Skeletal muscle satellite cell (primary cell): ENCODE data around the gene TMUB1.

Experiments
- H3K27me3 ChIP-seq: 2 replicates; pipeline ENCODE4 v1.7.0; 2013; ENCODE audit warnings: low read length; ENCODE audit not compliant: control insufficient read depth, insufficient read depth
- H3K36me3 ChIP-seq: 2 replicates; pipeline ENCODE4 v1.7.0; 2013; ENCODE audit warnings: mild to moderate bottlenecking, control low read depth, low read length; ENCODE audit not compliant: insufficient read depth
- H3K4me1 ChIP-seq: 2 replicates; pipeline ENCODE4 v1.7.0; 2013; ENCODE audit warnings: low read length; ENCODE audit not compliant: control insufficient read depth, insufficient read depth
- H3K4me2 ChIP-seq: 2 replicates; pipeline ENCODE4 v1.7.0; 2013; ENCODE audit warnings: mild to moderate bottlenecking, low read length
- H3K4me3 ChIP-seq: 2 replicates; pipeline ENCODE4 v1.7.0; 2013; ENCODE audit warnings: low read length
- H3K9ac ChIP-seq: 2 replicates; pipeline ENCODE4 v1.7.0; 2013; ENCODE audit warnings: mild to moderate bottlenecking, low read depth, low read length, moderate library complexity
- H3K9me3 ChIP-seq: replicated peaks from 2 replicates; pipeline ENCODE4 v1.7.0; 2013; ENCODE audit warnings: mild to moderate bottlenecking, control low read depth, low read length

The TMUB1 gene

GRCh38 chr7:151078233-151079040 is 4.9 kb downstream of the TMUB1 start:
- Histone ChIP-seq H3K4me1 (peaks cover 32% of the 10 kb centered on the region), H3K36me3 (peaks cover 44% of the 10 kb centered on the region), H3K4me3 (no peak overlapping the region), H3K9ac (no peak overlapping the region), H3K27me3 (no peaks in the 10 kb centered on the region), H3K9me3 (no peaks in the 10 kb centered on the region), H3K4me2 (peak overlapping the region; percentile 79)

GRCh38 chr7:151077705-151078232 is 5.5 kb downstream of the TMUB1 start:
- Histone ChIP-seq H3K9ac (no peak overlapping the region), H3K4me1 (peaks cover 32% of the 10 kb centered on the region), H3K4me2 (no peak overlapping the region), H3K9me3 (no peaks in the 10 kb centered on the region), H3K36me3 (peaks cover 44% of the 10 kb centered on the region), H3K4me3 (no peak overlapping the region), H3K27me3 (no peaks in the 10 kb centered on the region)

GRCh38 chr7:151076863-151077704 is 6.2 kb downstream of the TMUB1 start:
- no peak overlapping the region for H3K4me2 ChIP-seq
- H3K36me3 ChIP-seq: peaks cover 49% of the 10 kb centered on the region
- H3K27me3 ChIP-seq: no peaks in the 10 kb centered on the region
- H3K4me3 ChIP-seq: no peak overlapping the region
- peaks cover 25% of the 10 kb centered on the region for H3K4me1 ChIP-seq
- H3K9ac ChIP-seq: no peak overlapping the region
- no peaks in the 10 kb centered on the region for H3K9me3 ChIP-seq

- Histone ChIP-seq H3K9me3 (no peaks in the 10 kb centered on the region), H3K4me3 (no peak overlapping the region), H3K27me3 (no peaks in the 10 kb centered on the region), H3K9ac (no peak overlapping the region), H3K4me1 (peaks cover 14% of the 10 kb centered on the region), H3K4me2 (no peak overlapping the region), H3K36me3 (peaks cover 57% of the 10 kb centered on the region)
Observed at GRCh38 chr7:151075978-151076426, 7.3 kb downstream of the TMUB1 start.

GRCh38 chr7:151075662-151075971 is 7.7 kb downstream of the TMUB1 start:
- H3K4me2 ChIP-seq: no peak overlapping the region
- no peaks in the 10 kb centered on the region for H3K9me3 ChIP-seq
- H3K4me1 ChIP-seq: peaks cover 12% of the 10 kb centered on the region
- no peak overlapping the region for H3K9ac ChIP-seq
- H3K4me3 ChIP-seq: no peak overlapping the region
- H3K36me3 ChIP-seq: peaks cover 61% of the 10 kb centered on the region
- no peaks in the 10 kb centered on the region for H3K27me3 ChIP-seq

GRCh38 chr7:151074817-151075661 is 8.3 kb downstream of the TMUB1 start:
- Histone ChIP-seq H3K4me3 (no peak overlapping the region), H3K27me3 (no peaks in the 10 kb centered on the region), H3K9ac (no peak overlapping the region), H3K4me2 (no peak overlapping the region), H3K9me3 (no peaks in the 10 kb centered on the region), H3K4me1 (peaks cover 12% of the 10 kb centered on the region), H3K36me3 (peaks cover 66% of the 10 kb centered on the region)

GRCh38 chr7:151073990-151074389 is 9.3 kb downstream of the TMUB1 start:
- Histone ChIP-seq H3K27me3 (no peaks in the 10 kb centered on the region), H3K4me3 (no peak overlapping the region), H3K4me2 (no peak overlapping the region), H3K9ac (no peak overlapping the region), H3K36me3 (peaks cover 75% of the 10 kb centered on the region), H3K4me1 (peaks cover 4% of the 10 kb centered on the region), H3K9me3 (no peaks in the 10 kb centered on the region)

- H3K4me3 ChIP-seq: no peak overlapping the region
- H3K27me3 ChIP-seq: no peaks in the 10 kb centered on the region
- peaks cover 83% of the 10 kb centered on the region for H3K36me3 ChIP-seq
- no peaks in the 10 kb centered on the region for H3K9me3 ChIP-seq
- H3K4me1 ChIP-seq: peaks cover 11% of the 10 kb centered on the region
- no peak overlapping the region for H3K4me2 ChIP-seq
- no peak overlapping the region for H3K9ac ChIP-seq
Observed at GRCh38 chr7:151071032-151071866, 12.0 kb downstream of the TMUB1 start.

- Histone ChIP-seq H3K27me3 (no peaks in the 10 kb centered on the region), H3K36me3 (peaks cover 83% of the 10 kb centered on the region)
Observed at GRCh38 chr7:151070574-151070960, 12.7 kb downstream of the TMUB1 start.

GRCh38 chr7:151069841-151070573 is 13.3 kb downstream of the TMUB1 start:
- peaks cover 11% of the 10 kb centered on the region for H3K4me1 ChIP-seq
- H3K9ac ChIP-seq: no peak overlapping the region
- no peaks in the 10 kb centered on the region for H3K9me3 ChIP-seq
- H3K4me2 ChIP-seq: no peak overlapping the region
- H3K36me3 ChIP-seq: peaks cover 83% of the 10 kb centered on the region
- H3K4me3 ChIP-seq: no peak overlapping the region
- H3K27me3 ChIP-seq: no peaks in the 10 kb centered on the region

More at GRCh38 chr7:151070574-151070960, 12.7 kb downstream of the TMUB1 start:
- no peaks in the 10 kb centered on the region for H3K9me3 ChIP-seq
- peaks cover 11% of the 10 kb centered on the region for H3K4me1 ChIP-seq
- H3K4me3 ChIP-seq: no peak overlapping the region
- no peak overlapping the region for H3K4me2 ChIP-seq
- H3K9ac ChIP-seq: no peak overlapping the region
